Measurements from ENCODE around the gene ATXN1.

The ATXN1 gene

GRCh38 chr6:16487996-16488674 lies 273.1 kb downstream of the ATXN1 start:
- no peak for DNase-seq

GRCh38 chr6:16486661-16487060 lies 274.6 kb downstream of the ATXN1 start:
- no peak for DNase-seq

GRCh38 chr6:16483315-16483875 lies 277.9 kb downstream of the ATXN1 start:
- no peak for DNase-seq

GRCh38 chr6:16482702-16483314 lies 278.5 kb downstream of the ATXN1 start:
- DNase-seq = no peak

GRCh38 chr6:16481697-16482399 lies 279.4 kb downstream of the ATXN1 start:
- no peak for DNase-seq

GRCh38 chr6:16480763-16481560 lies 280.3 kb downstream of the ATXN1 start:
- DNase-seq = no peak

GRCh38 chr6:16477367-16478149 lies 283.7 kb downstream of the ATXN1 start:
- no peak for DNase-seq

GRCh38 chr6:16476861-16477260 lies 284.4 kb downstream of the ATXN1 start:
- DNase-seq = no peak

GRCh38 chr6:16475494-16475781 lies 285.8 kb downstream of the ATXN1 start:
- no peak for DNase-seq

GRCh38 chr6:16474772-16475493 lies 286.3 kb downstream of the ATXN1 start:
- no peak for DNase-seq

GRCh38 chr6:16473908-16474771 lies 287.1 kb downstream of the ATXN1 start:
- no peak for DNase-seq

GRCh38 chr6:16473184-16473907 lies 287.9 kb downstream of the ATXN1 start:
- no peak for DNase-seq

- DNase-seq = no peak
Observed at GRCh38 chr6:16472349-16473069, 288.8 kb downstream of the ATXN1 start.

- no peak for DNase-seq
Observed at GRCh38 chr6:16471910-16472297, 289.4 kb downstream of the ATXN1 start.

- no peak for DNase-seq
Observed at GRCh38 chr6:16471222-16471909, 289.9 kb downstream of the ATXN1 start.

- no peak for DNase-seq
Observed at GRCh38 chr6:16470502-16471221, 290.6 kb downstream of the ATXN1 start.

- DNase-seq = no peak
Observed at GRCh38 chr6:16468991-16469615, 292.2 kb downstream of the ATXN1 start.
